Activated effector memory CD4-positive, alpha-beta T cell treated with anti-CD3 and anti-CD28 coated beads, Interleukin-2, amount 50 U/mL, for 16 hours (primary cell): ENCODE measurements around the gene SAP25.
"Not testable (repeated sequence)": the region's sequence is repeated elsewhere in the genome, so short reads cannot be mapped to it uniquely, and the experiment has no call there.

Experiments
- DNase-seq: peaks from one replicate; pipeline ENCODE4 v3.0.0-alpha.2; 2020

The SAP25 gene

DNA sequence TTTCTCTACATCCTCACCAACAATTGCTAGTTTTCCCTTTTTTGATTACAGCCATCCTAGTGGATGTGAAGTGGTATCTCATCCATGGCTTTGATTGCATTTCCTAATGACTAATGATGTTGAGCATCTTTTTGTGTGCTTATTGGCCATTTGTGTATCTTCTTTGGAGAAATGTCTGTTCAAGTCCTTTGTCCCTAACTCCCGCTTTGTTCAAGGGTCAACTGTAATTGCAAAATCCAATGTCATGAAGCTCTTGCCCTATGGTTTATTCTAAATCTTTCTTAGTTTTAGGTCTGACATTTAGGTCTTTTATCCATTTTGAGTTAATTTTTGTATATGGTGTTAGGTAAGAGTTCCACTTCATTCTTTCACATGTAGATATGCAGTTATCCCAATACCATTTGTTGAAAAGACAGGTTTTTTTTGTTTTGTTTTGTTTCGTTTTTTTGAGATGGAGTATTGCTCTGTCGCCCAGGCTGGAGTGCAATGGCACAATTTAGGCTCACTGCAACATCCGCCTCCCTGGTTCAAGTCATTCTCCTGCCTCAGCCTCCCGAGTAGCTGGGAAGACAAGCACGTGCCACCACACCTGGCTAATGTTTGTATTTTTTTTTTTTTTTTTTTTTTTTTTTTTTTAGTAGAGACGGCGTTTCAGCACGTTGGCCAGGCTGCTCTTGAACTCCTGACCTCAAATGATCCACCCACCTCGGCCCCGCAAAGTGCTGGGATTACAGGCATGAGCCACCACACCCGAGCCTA is 45.4 kb downstream of the SAP25 start:
- not testable (repeated sequence) for DNase-seq

DNA sequence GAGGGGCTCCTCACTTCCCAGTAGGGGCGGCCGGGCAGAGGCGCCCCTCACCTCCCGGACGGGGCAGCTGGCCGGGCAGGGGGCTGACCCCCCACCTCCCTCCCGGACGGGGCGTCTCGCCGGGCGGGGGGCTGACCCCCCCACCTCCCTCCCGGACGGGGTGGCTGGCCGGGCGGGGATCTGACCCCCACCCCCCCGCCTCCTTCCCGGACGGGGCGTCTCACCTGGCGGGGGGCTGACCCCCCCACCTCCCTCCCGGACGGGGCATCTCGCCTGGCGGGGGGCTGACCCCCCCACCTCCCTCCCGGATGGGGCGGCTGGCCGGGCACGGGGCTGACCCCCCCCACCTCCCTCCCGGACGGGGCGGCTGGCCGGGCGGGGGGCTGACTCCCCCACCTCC is 50.5 kb downstream of the SAP25 start:
- DNase-seq: not testable (repeated sequence)
